Measurements from ENCODE around the gene MED4. TPM values are rescaled to one million over a fixed set of nuclear protein-coding genes. Genes with fewer than 3 reads are reported as not detected.
"Not testable (repeated sequence)": the region's sequence is repeated elsewhere in the genome, so short reads cannot be mapped to it uniquely, and the experiment has no call there.

The MED4 gene
- total RNA-seq, 2 donors from 2014 or later = 41.3 to 47.4 TPM

- intact Hi-C loops (cut with DNase I) = loop anchor here in 1 of 2 donors (5.0 kb wide), 1 partner anchor 122 kb away; the partner anchor contains the start of gene ITM2B
- ATAC-seq (peak; percentile 28 to 48), DNase-seq (no peak)
These were observed 15.4 kb upstream of the MED4 start for GRCh38 chr13:48110132-48110868.

DNA sequence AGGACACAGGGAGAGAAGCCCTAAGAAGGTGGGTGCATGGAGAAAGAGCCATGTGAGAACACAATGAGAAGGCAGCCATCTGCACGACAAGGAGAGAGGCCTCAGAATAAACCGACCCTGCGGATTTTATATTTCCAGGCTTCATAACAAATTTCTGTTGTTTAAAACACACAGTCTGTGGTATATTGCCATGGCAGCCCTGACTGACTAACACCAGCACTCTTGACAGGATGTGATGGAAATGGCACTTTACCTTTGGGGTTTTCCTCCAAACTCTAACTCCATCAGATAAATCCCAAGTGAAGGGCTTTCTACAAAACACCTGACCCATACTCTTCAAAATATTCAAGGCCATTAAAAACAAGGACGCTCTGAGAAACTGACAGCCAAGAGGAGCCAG lies 13.2 kb upstream of the MED4 start:
- intact Hi-C loops (cut with DNase I) = no loop called here
- ATAC-seq (no peak), DNase-seq (no peak)

DNA sequence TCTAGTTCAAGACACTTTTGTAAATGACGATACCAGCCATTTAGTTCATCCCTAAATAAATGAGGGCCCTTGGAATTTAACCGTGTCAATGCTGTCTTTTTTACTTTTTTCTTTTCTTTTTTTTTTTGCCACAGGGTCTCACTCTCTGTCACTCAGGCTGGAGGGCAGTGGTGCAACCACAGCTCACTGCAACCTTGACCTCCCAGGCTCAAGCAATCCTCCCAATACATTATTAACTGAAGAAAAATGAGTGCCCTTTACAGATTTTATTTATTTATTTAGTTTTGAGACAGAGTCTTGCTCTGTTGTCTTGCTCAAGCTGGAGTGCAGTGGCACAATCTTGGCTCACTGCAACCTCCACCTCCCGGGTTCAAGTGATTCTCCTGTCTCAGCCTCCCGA lies 2.9 kb upstream of the MED4 start:
- no peak for ATAC-seq
- intact Hi-C loops (cut with DNase I) = no loop called here
- no peak for DNase-seq

GRCh38 chr13:48096670-48097069 lies 1.8 kb upstream of the MED4 start:
- ATAC-seq = no peak
- intact Hi-C loops (cut with DNase I) = no loop called here
- no peak for DNase-seq

DNA sequence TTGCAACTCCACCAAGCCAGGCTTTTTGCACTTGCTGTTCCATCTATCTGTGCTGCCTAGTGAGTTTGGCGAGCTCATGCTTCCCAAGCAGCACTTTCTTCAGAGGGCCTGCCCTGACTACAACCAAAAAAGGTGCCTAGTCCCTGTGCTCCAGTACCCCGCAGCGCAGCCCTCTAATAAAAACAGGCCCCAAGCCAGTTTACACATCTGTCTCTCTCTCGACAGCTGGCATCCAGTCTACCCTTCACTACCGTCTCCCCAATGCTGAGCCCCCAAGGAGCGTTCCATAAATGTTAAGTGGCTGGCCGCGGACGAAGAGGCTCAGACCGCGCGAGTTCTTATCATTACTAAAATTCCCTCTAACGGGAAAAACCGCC lies 512 bp downstream of the MED4 start:
- ATAC-seq (peak; percentile 6 to 17), DNase-seq (no peak)
- intact Hi-C loops (cut with DNase I) = no loop called here

GRCh38 chr13:48093588-48093987 lies 1.3 kb downstream of the MED4 start:
- intact Hi-C loops (cut with DNase I) = no loop called here
- no peak for DNase-seq
- ATAC-seq = no peak

DNA sequence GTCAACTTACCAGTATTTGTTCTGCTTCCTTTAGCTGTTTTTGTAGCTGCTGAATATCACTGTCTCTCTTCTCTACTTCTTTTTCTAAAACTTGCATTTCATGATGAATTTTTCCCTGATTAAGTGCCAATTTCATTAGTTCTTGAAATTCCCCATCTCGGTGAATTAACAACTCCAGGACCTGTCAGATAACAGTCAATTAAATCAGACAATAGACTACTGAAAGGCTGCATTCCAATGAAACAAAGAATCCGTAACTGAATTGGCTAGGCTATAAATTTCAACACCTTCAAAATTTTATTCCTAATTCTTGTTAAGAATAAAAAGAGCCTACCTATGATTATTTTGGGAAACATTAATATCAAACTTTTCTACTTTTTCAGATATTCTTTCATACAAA lies 8.6 kb downstream of the MED4 start:
- no peak for ATAC-seq

GRCh38 chr13:48081739-48082138 lies 13.2 kb downstream of the MED4 start:
- ATAC-seq (no peak), DNase-seq (no peak)
- intact Hi-C loops (cut with DNase I) = no loop called here

More for the DNA sequence above, 8.6 kb downstream of the MED4 start:
- DNase-seq = no peak
- intact Hi-C loops (cut with DNase I) = no loop called here

- no peak for ATAC-seq
- no peak for DNase-seq
- intact Hi-C loops (cut with DNase I) = no loop called here
These were observed 16.6 kb downstream of the MED4 start for GRCh38 chr13:48078251-48078656.

DNA sequence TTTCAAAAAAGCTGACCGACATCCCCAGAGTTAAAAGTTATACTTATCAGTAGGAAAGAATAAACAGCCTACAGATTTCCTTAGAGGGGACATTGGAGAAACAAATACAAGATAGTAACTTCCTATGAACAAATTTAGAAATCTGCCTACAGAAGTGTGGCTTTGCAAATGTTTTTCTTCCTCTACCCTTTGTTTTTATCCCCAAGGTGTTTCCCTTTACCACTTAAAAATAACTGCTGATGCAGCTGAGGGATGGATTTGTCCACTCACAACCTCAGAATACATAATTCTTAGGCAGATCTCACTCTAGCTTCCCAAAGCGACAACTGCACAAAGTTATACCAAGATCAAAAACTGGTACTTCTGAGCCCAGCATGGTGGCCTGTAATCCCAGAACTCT lies 20.9 kb downstream of the MED4 start:
- no peak for ATAC-seq
- intact Hi-C loops (cut with DNase I) = no loop called here
- no peak for DNase-seq

DNA sequence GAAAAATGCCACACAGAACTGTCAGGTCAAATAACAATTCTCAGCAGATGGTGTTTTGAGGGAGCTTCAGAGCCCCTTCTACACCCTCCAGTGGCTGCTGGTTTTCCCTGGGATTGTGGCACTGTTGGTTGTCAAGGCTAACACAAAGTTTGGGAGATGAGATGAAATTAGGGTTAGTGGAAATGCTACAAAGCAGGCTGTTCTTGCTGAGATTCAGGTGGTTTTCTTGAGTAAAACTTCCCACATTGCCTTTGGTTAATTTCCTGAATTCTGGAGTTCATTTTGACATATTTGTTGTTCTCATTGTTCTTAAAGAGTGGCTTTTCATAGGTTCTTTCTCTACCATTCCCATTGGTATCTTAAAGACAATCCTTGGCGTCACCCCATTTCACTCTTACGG lies 22.1 kb downstream of the MED4 start:
- ATAC-seq (no peak), DNase-seq (no peak)
- intact Hi-C loops (cut with DNase I) = no loop called here

DNA sequence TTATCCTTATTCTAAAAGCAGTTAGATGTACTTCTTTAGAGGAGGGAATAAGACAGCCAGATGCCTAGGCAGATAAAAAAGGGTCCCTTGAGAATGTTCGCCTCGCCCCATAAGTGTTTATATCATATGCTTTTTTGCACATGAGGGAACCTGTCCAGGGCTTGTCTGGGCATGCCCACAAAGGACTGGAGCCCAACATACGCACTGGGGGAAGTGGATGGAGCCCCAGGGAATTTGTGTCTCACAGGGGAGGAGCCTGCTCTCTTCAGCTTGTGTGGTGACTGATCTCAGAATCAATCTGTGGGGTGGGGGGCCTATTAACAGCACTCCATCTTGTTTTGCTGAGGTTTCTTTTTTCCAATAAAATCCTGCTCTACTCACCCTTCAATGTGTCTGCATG lies 22.6 kb downstream of the MED4 start:
- intact Hi-C loops (cut with DNase I) = no loop called here
- DNase-seq (no peak), ATAC-seq (no peak)

DNA sequence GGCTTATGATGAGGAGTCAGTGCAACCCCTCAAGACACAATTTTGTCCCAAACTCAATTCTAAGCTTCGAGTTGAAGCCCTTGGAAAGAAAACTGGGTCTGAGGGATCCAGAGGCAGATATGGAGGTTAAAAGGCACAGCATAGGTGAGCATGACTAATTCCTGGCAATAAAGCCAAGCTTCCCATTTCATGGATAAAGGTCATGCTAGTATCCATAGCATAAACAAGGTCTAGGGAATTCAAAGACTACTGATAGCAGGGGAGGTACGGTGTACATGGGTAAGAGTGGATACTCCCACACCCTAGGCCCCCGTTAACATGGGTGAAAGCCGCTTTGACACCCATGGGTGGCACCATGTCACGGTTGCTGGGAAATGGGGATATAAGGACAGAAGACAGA lies 24.0 kb downstream of the MED4 start:
- ATAC-seq (no peak), DNase-seq (no peak)
- intact Hi-C loops (cut with DNase I) = no loop called here

- DNase-seq (no peak), ATAC-seq (no peak)
- intact Hi-C loops (cut with DNase I) = no loop called here
These were observed 25.3 kb downstream of the MED4 start for GRCh38 chr13:48069573-48069972.

DNA sequence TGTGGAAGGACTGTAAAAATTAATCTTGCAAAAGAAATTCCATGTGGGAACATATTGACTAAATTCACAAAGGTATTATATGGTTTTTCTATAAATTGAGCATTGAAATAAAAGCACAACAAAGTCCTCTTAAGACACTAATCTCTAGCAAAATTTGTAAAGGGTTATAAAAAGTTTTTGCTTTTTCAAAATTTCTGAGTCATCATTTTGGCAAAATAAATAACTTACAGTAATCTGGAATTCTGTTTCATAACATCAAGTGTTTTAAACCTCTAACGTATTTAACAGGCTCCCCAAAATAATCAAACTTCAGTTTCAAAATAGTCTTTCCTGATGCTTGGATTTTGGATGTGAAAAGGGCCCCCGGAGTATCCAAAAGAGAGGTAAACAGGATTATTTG lies 26.0 kb downstream of the MED4 start:
- ATAC-seq (no peak), DNase-seq (no peak)
- intact Hi-C loops (cut with DNase I) = no loop called here

- ATAC-seq = no peak
- no peak for DNase-seq
- intact Hi-C loops (cut with DNase I) = no loop called here
These were observed 26.9 kb downstream of the MED4 start for GRCh38 chr13:48068036-48068435.

- intact Hi-C loops (cut with DNase I) = no loop called here
- DNase-seq = no peak
- no peak for ATAC-seq
These were observed 28.5 kb downstream of the MED4 start for GRCh38 chr13:48066310-48066989.

DNA sequence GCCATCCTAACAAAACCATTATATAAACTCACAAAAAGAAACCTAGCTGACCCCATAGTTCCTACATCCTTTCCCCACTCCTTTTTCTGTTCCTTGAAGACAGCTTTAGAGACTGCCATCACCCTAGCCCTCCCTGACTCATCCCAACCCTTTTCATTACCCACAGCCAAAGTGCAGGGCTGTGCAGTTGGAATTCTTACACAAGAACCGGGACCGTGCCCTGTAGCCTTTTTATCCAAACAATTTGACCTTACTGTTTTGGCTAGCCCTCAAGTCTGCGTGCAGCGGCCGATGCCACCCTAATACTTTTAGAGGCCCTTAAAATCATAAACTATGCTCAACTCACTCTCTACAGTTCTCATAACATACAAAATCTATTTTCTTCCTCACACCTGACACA lies 35.0 kb downstream of the MED4 start:
- intact Hi-C loops (cut with DNase I); DNase-seq; ATAC-seq: not testable (repeated sequence)

DNA sequence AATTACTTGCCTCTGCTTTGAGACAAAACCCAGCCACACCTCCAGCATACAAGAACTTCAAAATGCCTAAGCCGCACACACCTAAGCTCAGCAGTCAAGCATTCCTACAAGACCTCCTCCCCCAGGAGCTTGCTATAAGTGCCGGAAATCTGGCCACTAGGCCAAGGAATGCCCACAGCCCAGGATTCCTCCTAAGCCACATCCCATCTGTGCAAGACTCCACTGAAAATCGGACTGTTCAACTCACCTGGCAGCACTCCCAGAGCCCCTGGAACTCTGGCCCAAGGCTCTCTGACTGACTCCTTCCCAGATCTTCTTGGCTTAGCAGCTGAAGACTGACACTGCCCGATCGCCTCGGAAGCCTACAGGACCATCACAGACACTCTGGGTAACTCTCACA lies 36.4 kb downstream of the MED4 start:
- intact Hi-C loops (cut with DNase I); DNase-seq; ATAC-seq: not testable (repeated sequence)

DNA sequence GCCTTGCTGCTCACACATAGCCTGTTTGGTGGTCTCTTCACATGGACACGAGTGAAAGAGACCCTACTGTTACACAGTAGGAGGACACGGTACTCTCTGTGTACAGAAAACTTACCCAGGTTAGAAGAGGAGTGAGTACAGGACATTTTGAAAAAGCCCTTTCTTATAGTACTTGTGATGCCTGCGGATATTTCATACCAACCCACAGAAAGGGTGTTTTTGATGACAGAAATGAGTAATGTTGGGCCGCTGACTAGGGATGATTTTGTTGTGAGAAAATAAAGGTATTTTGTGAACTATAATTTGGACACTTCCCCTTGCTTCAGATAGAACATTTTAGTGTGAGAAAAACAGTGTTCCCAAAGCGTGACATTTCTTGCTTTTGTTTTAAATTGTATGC lies 39.2 kb downstream of the MED4 start:
- DNase-seq (no peak), ATAC-seq (no peak)
- intact Hi-C loops (cut with DNase I) = no loop called here

- no peak for DNase-seq
- intact Hi-C loops (cut with DNase I) = no loop called here
- no peak for ATAC-seq
These were observed 40.3 kb downstream of the MED4 start for GRCh38 chr13:48054601-48055000.

Measured in left cardiac atrium (tissue), 4 donors.